Activated CD8-positive, alpha-beta T cell treated with anti-CD3 and anti-CD28 coated beads, Interleukin-2, amount 10 ng/mL, durations not matched to agents 7 days and 5 days (primary cell): ENCODE data around the gene AFAP1L2. TPM values are rescaled to one million over a fixed set of nuclear protein-coding genes. Genes with fewer than 3 reads are reported as not detected.

Experiments used
- ATAC-seq: fragments of 150-1000 bp; cut with Tn5 transposase; one replicate; pipeline ENCODE4 v1.10.0; 2021; ENCODE audit warnings: moderate library complexity
- CTCF ChIA-PET: fragments of 350-600 bp; sonication (Branson Sonifier 250); formaldehyde crosslinking; loops from one replicate; lab custom pipeline; 2021; ENCODE audit warnings: antibody characterized with exemption; lab: Charles Lee
- POLR2A ChIA-PET: fragments of 350-600 bp; sonication (Branson Sonifier 250); formaldehyde crosslinking; loops from one replicate; lab custom pipeline; 2021; ENCODE audit warnings: antibody characterized with exemption; lab: Charles Lee
- DNase-seq: peaks from one replicate; pipeline ENCODE4 v3.0.0-alpha.2; 2020
- H3K27ac Mint-ChIP-seq: one replicate; pipeline ENCODE4 v1.8.0; 2021; ENCODE audit warnings: mild to moderate bottlenecking, mixed read lengths
- H3K27me3 Mint-ChIP-seq: one replicate; pipeline ENCODE4 v1.8.0; 2021; ENCODE audit warnings: low read depth, mixed read lengths
- H3K36me3 Mint-ChIP-seq: one replicate; pipeline ENCODE4 v1.8.0; 2021; ENCODE audit warnings: low read depth, mixed read lengths
- H3K4me1 Mint-ChIP-seq: one replicate; pipeline ENCODE4 v1.8.0; 2021; ENCODE audit warnings: low read depth, mixed read lengths
- H3K4me3 Mint-ChIP-seq: one replicate; pipeline ENCODE4 v1.8.0; 2021; ENCODE audit warnings: mild to moderate bottlenecking, mixed read lengths
- H3K9me3 Mint-ChIP-seq: one replicate; pipeline ENCODE4 v1.8.0; 2022; ENCODE audit warnings: mixed read lengths; ENCODE audit not compliant: insufficient read depth
- total RNA-seq, 2 experiments: library from RNA; stranded (reverse); gene quantifications; one replicate each; pipeline ENCODE4 v1.2.3, GENCODE V29; 2021

The AFAP1L2 gene
- total RNA-seq, result 1 to 10 TPM; 4.0 to 4.8 TPM

DNA sequence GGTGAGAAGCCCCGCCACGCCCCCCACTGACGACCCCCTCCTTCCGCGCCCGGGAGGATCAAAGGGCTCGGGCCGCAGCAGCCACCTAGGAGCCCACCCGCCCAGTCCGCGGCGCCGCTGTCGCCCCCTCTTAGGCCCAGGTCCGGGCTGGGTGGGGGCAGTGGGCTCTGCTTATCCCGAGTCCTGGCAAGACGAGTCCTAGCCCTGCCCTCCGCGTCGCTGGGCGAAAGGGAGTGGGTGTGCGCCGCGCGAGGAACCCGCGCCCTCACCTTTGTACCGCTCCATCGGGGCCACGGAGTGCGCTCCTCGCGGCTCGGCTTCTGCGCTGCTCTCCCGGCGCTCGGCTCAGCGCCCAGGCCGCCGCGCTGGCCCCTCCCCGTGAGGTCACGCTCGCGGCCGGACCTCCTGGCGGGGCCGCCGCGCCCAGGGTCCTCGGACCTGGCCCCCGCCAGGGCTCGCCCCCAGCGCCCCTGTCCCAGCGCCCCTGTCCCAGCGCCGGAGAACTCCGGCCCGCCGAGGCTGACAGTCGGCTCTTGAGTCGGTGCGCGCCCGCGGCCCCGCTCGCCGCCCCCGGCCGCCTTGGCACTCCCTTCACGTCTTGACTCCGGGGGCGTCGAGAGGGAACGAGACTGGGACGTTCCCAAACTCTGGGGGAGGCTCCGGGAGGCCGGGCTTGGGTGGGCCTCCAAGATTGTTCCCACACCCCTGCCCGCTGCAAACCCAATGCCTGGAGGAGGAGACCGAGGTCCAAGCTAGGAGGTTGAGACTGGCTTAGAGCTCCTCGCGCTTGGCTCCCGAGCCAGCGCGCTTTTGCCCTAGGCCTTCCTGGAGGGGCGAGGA is at the start of gene AFAP1L2:
Gene AFAP1L2 (minus strand): TSS at position 332 of the 840 bp plus-strand sequence. CDS start 47 bp downstream, at position 285.
- peak; percentile 80 for ATAC-seq
- H3K4me1 Mint-ChIP-seq, result peaks cover 8% of the 10 kb centered on the region

GRCh38 chr10:114453576-114453975 is 49.3 kb upstream of the AFAP1L2 start:
- Mint-ChIP-seq H3K4me3 (no peak overlapping the region), H3K4me1 (no peaks in the 10 kb centered on the region), H3K36me3 (peaks cover 25% of the 10 kb centered on the region), H3K9me3 (no peaks in the 10 kb centered on the region), H3K27ac (no peak overlapping the region), H3K27me3 (no peaks in the 10 kb centered on the region)
- CTCF ChIA-PET, result interaction anchor here (0.6 to 4.1 kb wide), 2 partner anchors 150 to 287 kb away, joined by 3 to 19 read pairs; no protein-coding TSS in a partner anchor
- POLR2A ChIA-PET, result no interaction called here
- ATAC-seq, result no peak
- no peak for DNase-seq

More for the DNA sequence above, at the start of gene AFAP1L2:
- no peak for DNase-seq
- POLR2A ChIA-PET, result no interaction called here
- CTCF ChIA-PET, result interaction anchor here (1.2 to 1.9 kb wide), 3 partner anchors 17 to 101 kb away, joined by 3 to 21 read pairs (median 10); no protein-coding TSS in a partner anchor
- Mint-ChIP-seq H3K9me3 (no peaks in the 10 kb centered on the region), H3K27me3 (peaks cover 51% of the 10 kb centered on the region), H3K4me3 (peak within 1 kb of the TSS; percentile 55), H3K27ac (no peak within 1 kb of the TSS), H3K36me3 (no peaks in the 10 kb centered on the region)

DNA sequence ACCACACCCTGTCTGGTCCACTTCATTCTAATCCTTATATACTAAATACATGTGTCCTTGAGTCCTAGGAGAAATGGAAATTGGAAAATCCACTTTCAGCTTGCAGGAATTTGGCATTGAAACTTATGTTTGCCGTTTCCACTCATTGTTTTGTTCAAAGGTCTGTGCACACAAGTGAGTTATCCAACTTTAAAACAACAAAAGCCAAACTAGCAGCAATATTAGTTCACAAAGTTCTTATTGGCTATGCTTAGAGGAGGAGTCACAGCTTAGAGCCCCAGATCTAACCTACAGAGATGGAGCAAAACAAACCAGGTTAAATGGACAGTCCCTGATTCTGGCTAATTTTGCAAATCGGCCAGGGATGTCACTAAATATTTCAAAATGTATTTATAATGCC is 44.6 kb upstream of the AFAP1L2 start:
- ATAC-seq (no peak), DNase-seq (no peak)
- no peak overlapping the region for H3K4me3 Mint-ChIP-seq
- H3K27me3 Mint-ChIP-seq, result no peaks in the 10 kb centered on the region
- peaks cover 16% of the 10 kb centered on the region for H3K36me3 Mint-ChIP-seq
- ChIA-PET POLR2A (no interaction called here), CTCF (interaction anchor here (1.3 to 1.7 kb wide), 3 partner anchors 17 to 145 kb away, joined by 3 to 15 read pairs (median 3); no protein-coding TSS in a partner anchor)
- H3K4me1 Mint-ChIP-seq, result no peaks in the 10 kb centered on the region
- H3K9me3 Mint-ChIP-seq, result no peaks in the 10 kb centered on the region
- no peak overlapping the region for H3K27ac Mint-ChIP-seq

- no peaks in the 10 kb centered on the region for H3K27me3 Mint-ChIP-seq
These were observed 41.0 kb upstream of the AFAP1L2 start for GRCh38 chr10:114445332-114445731.

GRCh38 chr10:114444819-114445218 is 40.5 kb upstream of the AFAP1L2 start:
- CTCF ChIA-PET, result interaction anchor here (1.1 to 2.4 kb wide), 2 partner anchors 27 to 141 kb away, joined by 4 to 8 read pairs; no protein-coding TSS in a partner anchor
- POLR2A ChIA-PET, result no interaction called here
- Mint-ChIP-seq H3K27me3 (no peaks in the 10 kb centered on the region), H3K4me1 (no peaks in the 10 kb centered on the region), H3K27ac (no peak overlapping the region), H3K36me3 (peaks cover 26% of the 10 kb centered on the region), H3K4me3 (no peak overlapping the region), H3K9me3 (no peaks in the 10 kb centered on the region)
- DNase-seq, result no peak
- ATAC-seq, result no peak

More at GRCh38 chr10:114445332-114445731, 41.0 kb upstream of the AFAP1L2 start:
- ChIA-PET CTCF (interaction anchor here (1.2 to 2.4 kb wide), 2 partner anchors 141 to 142 kb away, joined by 4 to 8 read pairs; no protein-coding TSS in a partner anchor), POLR2A (no interaction called here)
- H3K9me3 Mint-ChIP-seq, result no peaks in the 10 kb centered on the region
- no peak overlapping the region for H3K27ac Mint-ChIP-seq
- H3K4me1 Mint-ChIP-seq, result no peaks in the 10 kb centered on the region
- peaks cover 21% of the 10 kb centered on the region for H3K36me3 Mint-ChIP-seq
- DNase-seq, result no peak
- H3K4me3 Mint-ChIP-seq, result no peak overlapping the region
- ATAC-seq, result no peak

GRCh38 chr10:114442091-114442630 is 37.9 kb upstream of the AFAP1L2 start:
- no peak for ATAC-seq
- ChIA-PET CTCF (interaction anchor here (1.2 to 2.8 kb wide), 2 partner anchors 17 to 138 kb away, joined by 3 to 20 read pairs; no protein-coding TSS in a partner anchor), POLR2A (no interaction called here)
- no peaks in the 10 kb centered on the region for H3K27me3 Mint-ChIP-seq
- H3K27ac Mint-ChIP-seq, result no peak overlapping the region
- no peaks in the 10 kb centered on the region for H3K4me1 Mint-ChIP-seq
- no peak for DNase-seq
- H3K4me3 Mint-ChIP-seq, result no peak overlapping the region
- H3K36me3 Mint-ChIP-seq, result peaks cover 42% of the 10 kb centered on the region
- H3K9me3 Mint-ChIP-seq, result no peaks in the 10 kb centered on the region

DNA sequence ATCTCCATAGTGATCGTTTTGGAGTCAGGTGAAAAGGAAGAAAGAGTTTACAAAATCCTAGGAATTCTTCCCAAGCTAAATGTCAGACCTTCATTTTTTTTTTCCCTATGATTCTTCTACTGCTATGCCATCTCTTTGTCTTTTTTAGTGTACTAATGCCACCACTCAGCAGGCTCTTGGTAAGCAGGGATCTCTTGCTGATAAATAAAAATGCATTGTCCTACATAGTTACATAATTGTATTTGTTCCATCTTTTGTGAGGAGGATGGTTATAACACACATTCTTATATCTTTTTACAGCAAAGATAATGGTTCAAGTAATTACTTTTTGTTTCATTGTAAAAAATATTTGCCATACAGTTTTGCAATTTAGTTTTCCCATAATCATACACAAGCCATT is 36.8 kb upstream of the AFAP1L2 start:
- no peaks in the 10 kb centered on the region for H3K9me3 Mint-ChIP-seq
- H3K4me1 Mint-ChIP-seq, result no peaks in the 10 kb centered on the region
- DNase-seq (no peak), ATAC-seq (no peak)
- no peak overlapping the region for H3K27ac Mint-ChIP-seq
- H3K4me3 Mint-ChIP-seq, result no peak overlapping the region
- H3K36me3 Mint-ChIP-seq, result peaks cover 43% of the 10 kb centered on the region
- POLR2A ChIA-PET, result no interaction called here
- CTCF ChIA-PET, result interaction anchor here (1.2 to 2.8 kb wide), 2 partner anchors 18 to 137 kb away, joined by 3 to 20 read pairs; no protein-coding TSS in a partner anchor
- no peaks in the 10 kb centered on the region for H3K27me3 Mint-ChIP-seq

- CTCF ChIA-PET, result interaction anchor here (0.7 to 7.3 kb wide), 5 partner anchors 17 to 185 kb away, joined by 3 to 44 read pairs (median 3); no protein-coding TSS in a partner anchor
- H3K27ac Mint-ChIP-seq, result no peak overlapping the region
- POLR2A ChIA-PET, result no interaction called here
- no peaks in the 10 kb centered on the region for H3K9me3 Mint-ChIP-seq
- DNase-seq (no peak), ATAC-seq (no peak)
- no peaks in the 10 kb centered on the region for H3K27me3 Mint-ChIP-seq
- no peak overlapping the region for H3K4me3 Mint-ChIP-seq
- no peaks in the 10 kb centered on the region for H3K4me1 Mint-ChIP-seq
- H3K36me3 Mint-ChIP-seq, result peaks cover 55% of the 10 kb centered on the region
These were observed 33.4 kb upstream of the AFAP1L2 start for GRCh38 chr10:114437473-114438292.

GRCh38 chr10:114436941-114437340 is 32.6 kb upstream of the AFAP1L2 start:
- H3K4me1 Mint-ChIP-seq, result no peaks in the 10 kb centered on the region
- H3K4me3 Mint-ChIP-seq, result no peak overlapping the region
- ATAC-seq (no peak), DNase-seq (no peak)
- ChIA-PET POLR2A (no interaction called here), CTCF (interaction anchor here (7.3 kb wide), 1 partner anchor 133 kb away, joined by 44 read pairs; no protein-coding TSS in a partner anchor)
- no peaks in the 10 kb centered on the region for H3K27me3 Mint-ChIP-seq
- H3K27ac Mint-ChIP-seq, result no peak overlapping the region
- peaks cover 55% of the 10 kb centered on the region for H3K36me3 Mint-ChIP-seq
- no peaks in the 10 kb centered on the region for H3K9me3 Mint-ChIP-seq

- CTCF ChIA-PET, result interaction anchor here (7.3 kb wide), 1 partner anchor 129 kb away, joined by 44 read pairs; no protein-coding TSS in a partner anchor
- Mint-ChIP-seq H3K4me3 (no peak overlapping the region), H3K27ac (no peak overlapping the region), H3K4me1 (no peaks in the 10 kb centered on the region), H3K27me3 (no peaks in the 10 kb centered on the region), H3K9me3 (no peaks in the 10 kb centered on the region), H3K36me3 (peaks cover 30% of the 10 kb centered on the region)
- no peak for DNase-seq
- POLR2A ChIA-PET, result interaction anchor here (0.7 kb wide), 1 partner anchor 124 kb away, joined by 3 read pairs; no protein-coding TSS in a partner anchor
- no peak for ATAC-seq
These were observed 28.3 kb upstream of the AFAP1L2 start for GRCh38 chr10:114432566-114433093.
